Activated CD8-positive, alpha-beta T cell treated with anti-CD3 and anti-CD28 coated beads for 36 hours (primary cell): ENCODE measurements around the gene ZNF407. TPM values are rescaled to one million over a fixed set of nuclear protein-coding genes. Genes with fewer than 3 reads are reported as not detected.

Experiments used
- ATAC-seq: fragments of 200-7000 bp; cut with Tn5 transposase; one replicate; pipeline ENCODE4 v1.10.0; 2021; ENCODE audit warnings: mild to moderate bottlenecking, moderate library complexity
- CTCF ChIA-PET: fragments of 350-600 bp; sonication (Branson Sonifier 250); formaldehyde crosslinking; loops from one replicate; lab custom pipeline; 2021; ENCODE audit warnings: antibody characterized with exemption; lab: Charles Lee
- POLR2A ChIA-PET: fragments of 350-600 bp; sonication (Branson Sonifier 250); formaldehyde crosslinking; loops from one replicate; lab custom pipeline; 2021; ENCODE audit warnings: antibody characterized with exemption; lab: Charles Lee
- DNase-seq: peaks from one replicate; pipeline ENCODE4 v3.0.0-alpha.2; 2020
- H3K27ac Mint-ChIP-seq: one replicate; pipeline ENCODE4 v1.8.0; 2021; ENCODE audit warnings: mild to moderate bottlenecking, mixed read lengths
- H3K27me3 Mint-ChIP-seq: one replicate; pipeline ENCODE4 v1.8.0; 2021; ENCODE audit warnings: mixed read lengths
- H3K36me3 Mint-ChIP-seq: one replicate; pipeline ENCODE4 v1.8.0; 2021; ENCODE audit warnings: low read depth, mixed read lengths
- H3K4me1 Mint-ChIP-seq: one replicate; pipeline ENCODE4 v1.8.0; 2021; ENCODE audit warnings: low read depth, mixed read lengths
- H3K4me3 Mint-ChIP-seq: one replicate; pipeline ENCODE4 v1.8.0; 2021; ENCODE audit warnings: mild to moderate bottlenecking, moderate library complexity, mixed read lengths
- H3K9me3 Mint-ChIP-seq: one replicate; pipeline ENCODE4 v1.8.0; 2021; ENCODE audit warnings: mixed read lengths
- intact Hi-C: fragments of 100-400 bp; cut with micrococcal nuclease; formaldehyde crosslinking; loops from one replicate; pipeline ENCODE4 v1.10.0; 2022
- total RNA-seq, 2 experiments: library from RNA; stranded (reverse); gene quantifications; one replicate each; pipeline ENCODE4 v1.2.3, GENCODE V29; 2021
- TF ChIP-seq, protein P1 (sequence below): fragments of 200-600 bp; IDR thresholded peaks from one replicate; pipeline ENCODE4 v1.8.0; 2022; ENCODE audit warnings: antibody characterized with exemption, mild to moderate bottlenecking

Gene ZNF407
- total RNA-seq, 2 experiments from 2014 or later = 9.9 to 10.8 TPM

DNA sequence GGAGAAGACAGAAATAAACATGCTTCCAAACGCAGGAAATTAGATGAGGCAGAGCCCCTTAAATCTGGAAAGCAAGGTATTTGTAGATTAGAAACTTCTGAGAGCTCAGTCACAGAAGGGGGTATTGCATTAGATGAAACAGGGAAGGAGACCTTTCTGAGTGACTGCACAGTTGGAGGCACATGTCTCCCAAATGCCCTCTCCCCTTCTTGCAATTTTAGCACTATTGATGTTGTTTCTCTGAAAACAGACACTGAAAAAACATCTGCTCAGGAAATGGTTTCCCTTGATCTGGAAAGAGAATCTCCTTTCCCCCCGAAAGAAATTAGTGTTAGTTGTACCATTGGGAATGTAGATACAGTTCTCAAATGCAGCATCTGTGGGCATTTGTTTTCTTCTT, 33.5 kb downstream of the ZNF407 start:
- Mint-ChIP-seq H3K27me3 (no peaks in the 10 kb centered on the region), H3K4me1 (peaks cover 37% of the 10 kb centered on the region), H3K4me3 (peak overlapping the region; percentile 70), H3K9me3 (peaks cover 2% of the 10 kb centered on the region), H3K36me3 (peaks cover 35% of the 10 kb centered on the region), H3K27ac (peak overlapping the region; percentile 95)
- TF ChIP-seq, protein P1, sequence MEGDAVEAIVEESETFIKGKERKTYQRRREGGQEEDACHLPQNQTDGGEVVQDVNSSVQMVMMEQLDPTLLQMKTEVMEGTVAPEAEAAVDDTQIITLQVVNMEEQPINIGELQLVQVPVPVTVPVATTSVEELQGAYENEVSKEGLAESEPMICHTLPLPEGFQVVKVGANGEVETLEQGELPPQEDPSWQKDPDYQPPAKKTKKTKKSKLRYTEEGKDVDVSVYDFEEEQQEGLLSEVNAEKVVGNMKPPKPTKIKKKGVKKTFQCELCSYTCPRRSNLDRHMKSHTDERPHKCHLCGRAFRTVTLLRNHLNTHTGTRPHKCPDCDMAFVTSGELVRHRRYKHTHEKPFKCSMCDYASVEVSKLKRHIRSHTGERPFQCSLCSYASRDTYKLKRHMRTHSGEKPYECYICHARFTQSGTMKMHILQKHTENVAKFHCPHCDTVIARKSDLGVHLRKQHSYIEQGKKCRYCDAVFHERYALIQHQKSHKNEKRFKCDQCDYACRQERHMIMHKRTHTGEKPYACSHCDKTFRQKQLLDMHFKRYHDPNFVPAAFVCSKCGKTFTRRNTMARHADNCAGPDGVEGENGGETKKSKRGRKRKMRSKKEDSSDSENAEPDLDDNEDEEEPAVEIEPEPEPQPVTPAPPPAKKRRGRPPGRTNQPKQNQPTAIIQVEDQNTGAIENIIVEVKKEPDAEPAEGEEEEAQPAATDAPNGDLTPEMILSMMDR = no peak
- ATAC-seq = no peak
- intact Hi-C loops = no loop called here
- DNase-seq = no peak
- ChIA-PET CTCF (no interaction called here), POLR2A (no interaction called here)

DNA sequence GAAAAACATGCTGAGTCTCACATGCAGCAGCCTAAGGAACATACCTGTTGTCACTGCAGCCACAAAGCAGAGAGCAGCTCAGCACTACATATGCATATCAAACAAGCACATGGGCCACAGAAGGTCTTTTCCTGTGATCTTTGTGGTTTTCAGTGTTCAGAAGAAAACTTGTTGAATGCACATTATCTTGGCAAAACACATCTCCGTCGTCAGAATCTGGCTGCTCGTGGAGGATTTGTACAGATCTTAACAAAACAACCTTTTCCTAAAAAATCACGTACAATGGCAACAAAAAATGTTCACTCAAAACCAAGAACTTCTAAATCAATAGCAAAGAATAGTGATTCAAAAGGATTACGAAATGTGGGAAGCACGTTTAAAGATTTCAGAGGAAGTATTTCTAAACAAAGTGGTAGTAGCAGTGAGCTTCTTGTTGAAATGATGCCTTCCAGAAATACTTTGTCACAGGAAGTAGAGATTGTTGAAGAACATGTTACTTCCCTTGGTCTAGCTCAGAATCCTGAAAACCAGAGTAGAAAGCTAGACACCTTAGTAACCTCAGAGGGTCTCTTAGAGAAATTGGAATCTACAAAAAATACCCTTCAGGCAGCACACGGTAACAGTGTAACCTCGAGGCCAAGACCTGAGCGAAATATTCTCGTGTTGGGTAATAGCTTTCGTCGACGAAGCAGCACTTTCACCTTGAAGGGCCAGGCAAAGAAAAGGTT, 34.1 kb downstream of the ZNF407 start:
- intact Hi-C loops = no loop called here
- Mint-ChIP-seq H3K27ac (peak overlapping the region; percentile 95), H3K4me1 (peaks cover 35% of the 10 kb centered on the region), H3K27me3 (no peaks in the 10 kb centered on the region), H3K9me3 (peaks cover 2% of the 10 kb centered on the region), H3K4me3 (peak overlapping the region; percentile 70), H3K36me3 (peaks cover 35% of the 10 kb centered on the region)
- TF ChIP-seq, protein P1 = no peak
- ATAC-seq = peak; percentile 80
- ChIA-PET CTCF (interaction anchor here (1.0 kb wide), 1 partner anchor 8 kb away, joined by 3 read pairs; no protein-coding TSS in a partner anchor), POLR2A (interaction anchor here (0.9 kb wide), 1 partner anchor 8 kb away, joined by 3 read pairs; no protein-coding TSS in a partner anchor)
- DNase-seq = peak; percentile 32

DNA sequence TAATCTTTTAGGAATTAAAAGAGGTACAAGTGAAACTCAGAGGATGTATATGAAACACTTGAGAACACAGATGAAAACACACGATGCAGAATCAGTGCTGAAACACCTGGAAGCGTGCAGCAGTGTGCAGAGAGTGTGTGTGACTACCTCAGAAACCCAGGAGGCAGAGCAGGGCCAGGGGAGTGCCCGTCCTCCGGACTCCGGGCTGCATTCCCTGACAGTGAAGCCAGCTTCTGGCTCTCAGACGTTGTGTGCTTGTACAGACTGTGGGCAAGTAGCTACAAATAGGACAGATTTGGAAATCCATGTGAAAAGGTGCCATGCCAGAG, 34.6 kb downstream of the ZNF407 start:
- peak; percentile 29 for ATAC-seq
- H3K36me3 Mint-ChIP-seq = peaks cover 35% of the 10 kb centered on the region
- DNase-seq = no peak
- CTCF ChIA-PET = interaction anchor here (1.0 kb wide), 1 partner anchor 9 kb away, joined by 3 read pairs; no protein-coding TSS in a partner anchor
- peaks cover 2% of the 10 kb centered on the region for H3K9me3 Mint-ChIP-seq
- POLR2A ChIA-PET = interaction anchor here (0.9 kb wide), 1 partner anchor 9 kb away, joined by 3 read pairs; no protein-coding TSS in a partner anchor
- H3K27me3 Mint-ChIP-seq = no peaks in the 10 kb centered on the region
- intact Hi-C loops = no loop called here
- peak overlapping the region; percentile 70 for H3K4me3 Mint-ChIP-seq
- peak overlapping the region; percentile 95 for H3K27ac Mint-ChIP-seq
- peaks cover 35% of the 10 kb centered on the region for H3K4me1 Mint-ChIP-seq
- TF ChIP-seq, protein P1 = no peak

DNA sequence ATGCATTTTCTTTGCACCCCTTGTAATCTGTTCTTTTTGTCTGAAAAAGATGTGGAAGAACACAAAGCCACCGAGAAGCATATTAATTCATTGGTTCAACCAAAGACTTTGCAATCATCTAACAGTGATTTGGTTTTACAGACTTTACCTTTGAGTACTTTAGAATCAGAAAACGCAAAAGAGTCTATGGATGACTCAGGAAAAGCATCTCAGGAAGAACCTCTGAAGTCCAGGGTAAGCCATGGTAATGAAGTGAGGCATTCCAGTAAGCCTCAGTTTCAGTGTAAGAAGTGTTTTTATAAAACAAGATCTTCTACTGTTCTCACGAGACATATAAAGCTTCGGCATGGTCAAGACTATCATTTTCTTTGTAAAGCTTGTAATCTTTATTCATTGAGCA, 35.2 kb downstream of the ZNF407 start:
- no peaks in the 10 kb centered on the region for H3K27me3 Mint-ChIP-seq
- peaks cover 35% of the 10 kb centered on the region for H3K36me3 Mint-ChIP-seq
- H3K27ac Mint-ChIP-seq = peak overlapping the region; percentile 95
- no peak for DNase-seq
- CTCF ChIA-PET = interaction anchor here (1.2 kb wide), 1 partner anchor 13 kb away, joined by 3 read pairs; no protein-coding TSS in a partner anchor
- peaks cover 2% of the 10 kb centered on the region for H3K9me3 Mint-ChIP-seq
- H3K4me3 Mint-ChIP-seq = no peak overlapping the region
- POLR2A ChIA-PET = no interaction called here
- H3K4me1 Mint-ChIP-seq = peaks cover 35% of the 10 kb centered on the region
- no peak for ATAC-seq
- TF ChIP-seq, protein P1 = no peak
- intact Hi-C loops = no loop called here
